HG03159 (cell line): Measurements from ENCODE around the gene PPM1H.
"Not testable (repeated sequence)": the region's sequence is repeated elsewhere in the genome, so short reads cannot be mapped to it uniquely, and the experiment has no call there.

Experiments
- ATAC-seq: cut with Tn5 transposase; IDR thresholded peaks from one replicate; pipeline ENCODE4 v1.9.1; 2021; ENCODE audit warnings: mild to moderate bottlenecking, moderate library complexity; ENCODE audit not compliant: unreplicated experiment

PPM1H gene

DNA sequence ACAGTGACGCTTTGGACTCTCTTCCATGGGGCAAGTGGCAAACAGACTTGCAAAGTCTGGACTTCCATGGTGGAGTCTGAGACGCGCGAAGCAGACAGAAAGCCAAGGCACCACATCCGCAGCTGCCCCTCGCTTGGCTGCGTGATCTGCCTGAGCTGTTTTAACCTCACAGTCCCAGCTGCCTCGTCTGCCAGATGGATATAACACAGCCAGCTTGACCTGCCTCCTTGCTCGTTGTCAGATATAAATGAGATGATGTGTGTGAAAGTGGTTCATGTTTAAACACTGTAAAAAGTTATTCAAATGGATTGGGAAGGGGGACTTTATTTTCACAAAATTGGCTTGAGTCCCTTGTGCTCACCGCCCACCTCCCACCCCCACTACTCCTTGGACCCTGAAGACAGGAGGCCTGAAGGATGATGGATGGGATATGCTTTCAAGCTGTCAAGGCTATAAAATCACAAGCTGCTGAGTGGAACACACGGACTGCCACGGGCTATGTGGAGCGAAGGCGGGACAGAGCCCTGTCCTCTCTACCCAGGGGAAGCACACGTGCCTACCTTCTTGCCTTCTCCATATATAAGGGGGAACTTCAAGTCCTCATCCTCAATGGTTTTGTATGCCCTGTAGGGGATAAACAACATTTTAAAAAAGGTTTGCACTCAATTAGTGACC is 241.4 kb downstream of the PPM1H start:
- ATAC-seq: no peak

DNA sequence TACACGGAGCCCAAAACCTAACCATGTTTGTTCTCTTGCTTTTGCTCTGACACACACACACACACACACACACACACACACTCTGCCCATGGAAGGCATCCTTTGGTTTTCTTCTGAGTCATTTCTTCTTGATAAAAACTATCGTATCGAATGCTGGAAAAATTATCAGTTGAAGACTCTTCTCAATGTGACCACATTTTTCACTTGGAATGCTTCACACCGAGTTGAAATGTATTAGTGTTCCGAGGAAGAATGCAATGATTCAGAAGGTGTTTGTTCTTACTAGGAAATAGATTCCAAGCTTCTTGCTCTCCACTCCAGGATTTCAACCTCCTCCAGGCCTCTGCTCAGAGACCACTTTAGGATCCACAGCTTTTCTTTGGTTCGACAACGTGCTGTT is 242.1 kb downstream of the PPM1H start:
- ATAC-seq: no peak

- no peak for ATAC-seq
Measured at GRCh38 chr12:62691309-62691708, 243.6 kb downstream of the PPM1H start.

DNA sequence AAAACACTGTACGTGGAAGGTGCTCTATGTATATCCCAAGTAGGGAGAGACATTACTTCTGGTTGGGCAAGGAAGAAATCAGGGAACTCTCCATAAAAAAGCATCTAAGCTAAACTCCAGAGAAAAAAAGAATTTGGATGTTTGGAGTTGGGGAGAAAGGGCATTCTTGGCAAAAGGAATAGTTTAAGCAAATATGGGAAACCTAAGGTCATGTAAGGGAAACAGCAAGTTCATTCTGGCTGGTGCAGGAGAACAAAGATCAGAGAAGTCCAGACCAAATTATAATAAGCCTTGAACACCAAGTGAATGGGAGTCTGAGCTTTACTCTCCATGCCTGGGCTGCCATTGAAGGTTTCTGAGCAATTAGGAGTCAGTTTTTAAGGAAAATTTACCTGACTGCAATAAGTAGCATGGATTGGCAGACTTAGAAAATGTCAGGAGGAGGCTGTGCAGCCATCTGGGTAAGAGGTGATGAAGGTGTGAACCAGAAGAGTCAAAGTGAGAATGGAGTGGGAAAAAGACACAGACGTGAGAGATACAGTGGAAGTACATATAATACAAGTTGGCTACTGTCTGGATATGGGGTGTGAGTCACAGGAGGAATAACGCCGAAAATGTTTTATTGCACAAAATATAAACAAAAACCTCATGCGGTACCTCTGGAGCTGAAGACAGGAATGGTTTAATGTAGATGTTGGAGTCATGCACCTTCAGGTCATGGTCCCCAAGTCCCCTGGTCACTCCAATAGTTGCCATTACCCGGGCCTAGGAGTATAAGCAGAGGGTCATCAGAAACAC is 245.7 kb downstream of the PPM1H start:
- no peak for ATAC-seq

- ATAC-seq: no peak
Measured at GRCh38 chr12:62686938-62687337, 248.0 kb downstream of the PPM1H start.

GRCh38 chr12:62684570-62685295 is 250.2 kb downstream of the PPM1H start:
- ATAC-seq: no peak

DNA sequence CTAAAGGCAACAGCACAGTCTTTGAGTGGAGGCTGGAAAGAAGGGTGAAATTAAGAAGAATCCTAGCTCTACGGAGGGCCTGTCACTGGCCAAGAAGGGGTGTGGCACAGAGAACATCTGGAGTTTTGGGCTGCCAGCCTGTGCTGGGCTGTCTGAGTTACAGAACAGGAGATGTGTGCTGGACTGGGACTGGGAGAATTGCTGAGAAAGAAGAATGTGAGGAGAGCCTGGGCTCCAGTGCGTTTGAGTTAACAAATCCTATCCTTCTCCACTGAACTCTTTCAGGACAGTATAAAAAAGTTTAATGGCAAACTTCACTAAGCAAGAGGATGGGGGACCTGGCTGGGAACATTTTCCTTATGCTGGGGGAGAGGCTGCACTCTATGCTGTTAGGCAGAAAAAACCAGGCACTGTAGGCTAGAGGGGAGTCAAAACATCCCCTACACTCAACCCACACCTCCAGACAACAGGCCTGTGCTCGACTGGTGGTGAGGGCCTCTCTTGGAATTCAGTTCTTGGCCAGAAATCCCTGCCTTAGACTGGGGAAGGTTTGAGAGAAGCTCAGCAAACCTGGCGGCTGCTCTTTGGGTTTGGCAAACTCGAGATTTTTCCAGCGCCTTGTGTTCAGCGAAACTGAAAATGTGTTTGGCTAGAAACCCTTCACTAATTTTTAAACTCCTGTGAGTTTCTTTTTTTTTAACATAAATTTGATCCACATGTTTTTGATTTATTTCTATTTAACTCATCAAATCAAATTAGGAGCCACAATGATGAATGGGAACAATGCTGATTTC is 251.0 kb downstream of the PPM1H start:
- ATAC-seq: no peak

- ATAC-seq: no peak
Measured at GRCh38 chr12:62681306-62681705, 253.6 kb downstream of the PPM1H start.

DNA sequence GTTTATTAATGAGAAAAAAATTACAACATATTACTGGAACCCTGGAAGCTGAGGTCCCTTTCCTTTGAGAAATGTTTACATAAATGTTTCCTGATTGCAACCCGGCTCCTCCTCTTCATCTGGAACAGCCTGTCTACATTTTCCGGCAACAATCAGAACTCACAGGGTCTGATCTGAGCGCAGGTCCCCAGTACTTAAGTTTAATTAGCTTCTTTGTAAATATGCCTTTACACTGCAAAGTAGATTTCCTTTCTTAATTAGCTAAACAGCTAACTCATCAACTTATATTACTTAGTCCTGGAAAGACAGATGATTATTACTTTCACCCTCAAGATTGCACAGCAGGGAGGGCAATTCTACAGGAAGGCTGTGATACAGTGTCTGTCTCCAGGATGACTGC is 255.3 kb downstream of the PPM1H start:
- no peak for ATAC-seq

DNA sequence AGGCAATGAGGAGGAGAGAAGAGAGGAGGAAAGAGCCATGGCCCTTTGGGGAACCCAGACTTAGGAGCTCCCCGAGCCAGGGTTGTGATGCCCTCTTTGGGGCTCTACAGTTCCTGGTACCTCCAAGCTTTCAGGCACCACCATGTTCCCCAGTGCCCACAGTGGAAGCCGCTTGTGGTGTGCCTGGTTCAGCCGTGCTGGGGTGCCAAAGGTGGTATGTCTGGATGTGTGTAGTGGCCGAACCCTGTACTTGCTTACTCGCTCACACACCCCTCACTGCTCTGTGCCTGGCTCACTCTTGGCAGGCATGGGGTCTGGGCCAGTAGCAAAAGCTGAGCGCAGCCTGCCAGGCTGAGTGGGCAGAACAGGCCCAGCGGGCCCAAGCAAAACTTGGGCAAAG is 257.6 kb downstream of the PPM1H start:
- ATAC-seq: no peak

DNA sequence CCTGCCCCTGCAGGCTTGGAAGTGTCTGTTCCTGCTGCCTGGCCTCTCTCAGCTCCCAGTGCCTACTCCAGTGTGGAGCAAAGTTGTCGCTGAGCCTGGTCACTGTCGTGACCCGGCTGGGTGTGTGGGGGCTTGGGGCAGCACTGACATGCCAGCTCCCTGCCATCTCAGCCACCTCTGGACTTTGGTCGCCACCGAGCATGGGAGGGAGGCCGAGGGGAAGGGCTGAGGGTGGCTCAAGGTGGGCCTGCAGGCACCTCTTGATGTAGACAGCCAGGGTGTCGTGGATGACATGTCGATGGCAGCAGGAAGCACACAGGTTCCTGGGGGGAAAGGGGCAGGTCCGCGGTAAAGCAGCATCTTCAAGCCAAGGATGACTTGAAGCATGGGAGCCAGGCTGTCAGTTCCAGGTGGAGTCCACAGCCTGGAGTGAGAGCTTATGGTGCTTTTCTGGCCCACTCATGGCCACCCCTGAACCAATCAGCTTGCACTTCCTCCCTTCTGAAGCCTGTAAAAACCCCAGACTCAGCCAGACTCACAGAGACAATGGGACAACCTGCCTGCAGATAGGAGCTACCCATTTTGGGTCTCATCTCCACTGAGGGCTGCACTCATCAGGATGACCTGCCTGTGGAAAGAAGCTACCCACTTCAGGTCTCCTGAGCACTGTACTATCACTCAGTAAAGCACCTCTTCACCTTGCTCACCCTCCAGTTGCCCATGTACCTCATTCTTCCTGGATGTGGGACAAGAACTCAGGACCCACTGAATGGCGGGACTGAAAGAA is 258.2 kb downstream of the PPM1H start:
- ATAC-seq: no peak

- ATAC-seq: no peak
Measured at GRCh38 chr12:62673028-62673815, 261.7 kb downstream of the PPM1H start.

- ATAC-seq: no peak
Measured at GRCh38 chr12:62670986-62671720, 263.8 kb downstream of the PPM1H start.

DNA sequence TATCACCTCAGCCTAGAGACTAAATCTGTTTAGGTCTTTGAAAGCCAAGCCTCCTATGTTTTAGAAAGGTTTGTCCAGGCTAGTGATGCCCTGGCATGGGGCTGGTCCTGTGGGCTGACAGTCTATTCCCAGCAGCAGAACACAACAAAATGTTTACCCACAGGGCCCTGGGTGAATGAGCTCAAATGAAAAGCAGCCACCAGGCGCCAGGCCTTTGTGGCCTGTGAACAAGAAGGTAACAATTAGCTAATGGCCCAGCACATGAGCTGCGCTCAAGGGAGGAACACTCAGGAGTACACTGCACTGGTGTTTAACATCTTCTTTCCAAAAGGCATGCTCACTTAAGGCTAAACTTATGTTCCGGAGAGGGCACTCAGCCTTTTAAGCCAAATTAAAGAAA is 266.2 kb downstream of the PPM1H start:
- no peak for ATAC-seq

GRCh38 chr12:62664951-62665350 is 270.0 kb downstream of the PPM1H start:
- ATAC-seq: not testable (repeated sequence)

- ATAC-seq: no peak
Measured at GRCh38 chr12:62660756-62661155, 274.2 kb downstream of the PPM1H start.

DNA sequence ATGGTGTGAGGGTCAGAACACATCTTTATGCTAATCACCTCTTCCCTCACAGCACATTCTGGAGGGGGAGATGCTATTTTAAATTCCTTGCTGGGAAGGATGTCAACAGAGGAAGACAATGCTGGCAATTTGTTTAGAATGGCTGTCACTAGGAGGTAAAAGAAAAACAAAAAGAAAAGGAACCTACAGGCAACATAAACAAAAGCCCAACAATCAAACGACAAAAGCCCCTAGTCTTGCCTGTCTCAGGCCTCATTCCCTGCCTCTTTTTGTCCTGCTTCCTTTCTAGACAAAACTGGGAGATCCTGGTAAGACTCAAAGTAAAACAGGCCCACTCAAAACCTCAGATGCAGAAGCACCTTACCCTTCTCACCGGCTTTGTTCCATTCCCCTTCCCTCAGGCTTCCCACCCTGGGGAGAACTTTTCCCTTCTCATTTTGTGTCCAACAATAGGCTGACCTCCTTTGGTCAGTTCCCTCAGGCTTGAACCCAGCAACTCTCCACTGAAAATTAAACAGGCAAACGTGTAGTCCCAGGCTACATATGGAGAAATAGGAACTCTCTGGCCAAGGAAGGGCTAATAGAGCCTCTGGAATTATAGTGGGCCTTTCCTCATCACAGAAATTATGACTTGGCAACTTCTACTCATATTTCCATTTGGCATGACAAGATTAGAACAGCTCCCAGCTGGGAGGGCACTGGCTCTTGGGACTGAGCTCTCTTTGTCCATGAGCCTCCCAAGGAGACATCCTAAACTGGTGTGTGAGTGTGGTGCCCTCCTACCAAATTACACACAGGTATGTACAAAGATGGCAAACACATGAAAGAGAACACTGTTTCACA is 275.3 kb downstream of the PPM1H start:
- ATAC-seq: no peak

DNA sequence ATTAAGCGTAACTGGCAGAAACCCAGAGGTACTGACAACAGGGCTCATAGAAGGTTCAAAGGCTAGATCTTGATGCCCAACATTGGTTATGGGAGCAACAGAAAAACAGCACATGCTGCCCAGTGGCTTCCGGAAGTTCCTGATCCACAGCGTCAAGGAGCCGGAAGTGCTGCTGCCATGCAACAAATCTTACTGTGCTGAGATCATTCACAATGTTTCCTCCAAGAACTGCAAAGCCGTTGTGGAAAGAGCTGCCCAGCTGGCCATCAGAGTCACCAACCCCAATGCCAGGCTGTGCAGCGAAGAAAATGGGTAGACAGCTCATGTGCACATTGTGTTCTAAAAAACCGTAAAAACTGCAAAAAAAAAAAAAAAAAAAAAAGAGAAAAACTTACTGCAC is 276.0 kb downstream of the PPM1H start:
- no peak for ATAC-seq
